GM12878 (cell line): ENCODE measurements around the gene CASP8. TPM values are rescaled to one million over a fixed set of nuclear protein-coding genes. Genes with fewer than 3 reads are reported as not detected.

ENCODE experiments used
- ATAC-seq: fragments of 200-7000 bp; cut with Tn5 transposase; 3 replicates; pipeline ENCODE4 v1.9.1; 2020; ENCODE audit warnings: mild to moderate bottlenecking, moderate library complexity
- BruUV-seq: library from RNA; stranded (reverse); fragments of 400-500 nt; replicated peaks from 2 replicates; lab custom pipeline; 2021; lab: Mats Ljungman, UMichigan
- CTCF ChIA-PET: fragments of 300-600 bp; sonication (Branson Sonifier 250); formaldehyde crosslinking; extraction: SDS; loops from one replicate; lab custom pipeline; 2021; ENCODE audit warnings: inconsistent platforms; lab: Yijun Ruan, JAX
- POLR2A ChIA-PET: fragments of 350-600 bp; formaldehyde crosslinking; extraction: SDS; loops from one replicate; lab custom pipeline; 2021; ENCODE audit warnings: inconsistent platforms; lab: Charles Lee
- RAD21 ChIA-PET: fragments of 300-600 bp; sonication (Branson Sonifier 250); formaldehyde crosslinking; loops from one replicate; lab custom pipeline; 2023; ENCODE audit warnings: antibody characterized with exemption; ENCODE audit not compliant: unreplicated experiment; lab: Charles Lee
- SMC1A ChIA-PET: fragments of 300-600 bp; sonication (Branson Sonifier 250); formaldehyde crosslinking; loops from one replicate; lab custom pipeline; 2023; ENCODE audit not compliant: unreplicated experiment, uncharacterized antibody; lab: Charles Lee
- DNase-seq: peaks from one replicate; pipeline ENCODE4 v3.0.0-alpha.2; 2011; ENCODE audit warnings: low read depth, low spot score
- FAIRE-seq: peaks from 3 replicates; lab custom pipeline; 2011; peaks lifted over from hg19 to GRCh38; lab: Jason Lieb, UNC
- H2AFZ ChIP-seq: 2 replicates; pipeline ENCODE4 v1.6.0; 2011; ENCODE audit warnings: low read depth, low read length, control low read depth; ENCODE audit not compliant: control insufficient read depth
- H3K27ac ChIP-seq: 2 replicates; pipeline ENCODE4 v1.5.1; 2011; ENCODE audit warnings: control low read depth; ENCODE audit not compliant: control insufficient read depth, insufficient read depth
- H3K27me3 ChIP-seq, 2 experiments: replicated peaks in 1 of 2; 2 replicates each; pipeline versions ENCODE4 v1.6.0 to v1.6.1; 2011; ENCODE audit warnings: low read length in 1 of 2; ENCODE audit not compliant: control insufficient read depth in 2 of 2, insufficient read depth in 2 of 2
- H3K36me3 ChIP-seq, 2 experiments: 2 replicates each; pipeline ENCODE4 v1.5.1; 2011; ENCODE audit warnings: low read length in 1 of 2; ENCODE audit not compliant: control insufficient read depth in 2 of 2, insufficient read depth in 2 of 2
- H3K4me1 ChIP-seq: 2 replicates; pipeline ENCODE4 v1.6.1; 2011; ENCODE audit warnings: mild to moderate bottlenecking, low read length, moderate library complexity, mixed read lengths; ENCODE audit not compliant: control insufficient read depth, insufficient read depth
- H3K4me2 ChIP-seq: 2 replicates; pipeline ENCODE4 v1.6.0; 2011; ENCODE audit warnings: control low read depth; ENCODE audit not compliant: control insufficient read depth, insufficient read depth
- H3K4me3 ChIP-seq: fragments of 200-600 bp; sonication (generic); 2 replicates; pipeline ENCODE4 v1.5.1; 2016
- H3K79me2 ChIP-seq: 2 replicates; pipeline ENCODE4 v1.6.0; 2011; ENCODE audit warnings: low read length; ENCODE audit not compliant: control insufficient read depth, insufficient read depth
- H3K9ac ChIP-seq: 2 replicates; pipeline ENCODE4 v1.8.0; 2011; ENCODE audit warnings: low read length, control low read depth, mixed read lengths; ENCODE audit not compliant: control insufficient read depth, insufficient read depth
- H3K9me3 ChIP-seq: replicated peaks from 3 replicates; pipeline ENCODE4 v1.5.1; 2011; ENCODE audit warnings: mild to moderate bottlenecking, low read length; ENCODE audit not compliant: control insufficient read depth, insufficient read depth
- H4K20me1 ChIP-seq: 2 replicates; pipeline ENCODE4 v1.6.0; 2011; ENCODE audit not compliant: control insufficient read depth, insufficient read depth
- CTCF ChIP-seq, 3 experiments: IDR thresholded peaks in 2 of 3; conservative IDR thresholded peaks in 1 of 3; 2 replicates each; pipeline ENCODE4 v1.5.1; 2011; ENCODE audit warnings: low read depth in 3 of 3, low read length in 3 of 3, mild to moderate bottlenecking in 3 of 3, control low read depth in 2 of 3, moderate library complexity in 2 of 3, inconsistent platforms in 1 of 3, mixed read lengths in 1 of 3; ENCODE audit not compliant: control insufficient read depth in 2 of 3, insufficient read depth in 1 of 3; ENCODE audit errors: extremely low read depth in 1 of 3
- PKNOX1 ChIP-seq: fragments of 450-650 bp; IDR thresholded peaks from 2 replicates; pipeline ENCODE4 v1.6.1; 2016; ENCODE audit warnings: mild to moderate bottlenecking
- WGBS: methylation state at CpG from one replicate; pipeline ENCODE4 v1.1.6; 2016; ENCODE audit warnings: low lambda C conversion rate; ENCODE audit not compliant: insufficient replicate concordance, insufficient coverage; ENCODE audit errors: missing lambda C conversion rate; 5-methylcytosine and 5-hydroxymethylcytosine counted together
- in situ Hi-C: fragments of 300-500 bp; cut with MboI; formaldehyde crosslinking; loops from 9 replicates; pipeline ENCODE4 v1.14.3; 2018; ENCODE audit warnings: mixed read lengths
- intact Hi-C: fragments of 100-400 bp; cut with micrococcal nuclease; formaldehyde crosslinking; loops from one replicate; pipeline ENCODE4 v1.14.2; 2022; ENCODE audit not compliant: unreplicated experiment
- polyA plus RNA-seq, 11 experiments: library from polyadenylated mRNA; depleted of rRNA in 4 of 11; unstranded in 6 of 11; stranded (reverse) in 5 of 11; fragments of >200 nt; fragmentation: Nextera tagmentation in 4 of 11; fragmentation: Illumina TruSeq in 1 of 11; extraction: Ambion mirVana in 4 of 11; extraction: Trizol in 1 of 11; gene quantifications; 1 replicate in 1 of 11; 2 replicates in 10 of 11; pipeline versions ENCODE4 v1.2.1 to v1.2.3, GENCODE V29; 2011 to 2016; ENCODE audit warnings: inconsistent platforms in 2 of 11, missing spikeins in 2 of 11, low read depth in 1 of 11
- total RNA-seq, 4 experiments: library from RNA; depleted of rRNA in 3 of 4; stranded (reverse); fragments of >200 nt in 3 of 4; fragmentation: Illumina TruSeq in 1 of 4; extraction: Trizol in 1 of 4; gene quantifications; 2 replicates each; pipeline versions ENCODE4 v1.2.1 to v1.2.3, GENCODE V29; 2013 to 2021

CASP8 gene
- total and polyA plus RNA-seq, 10 of the 15 experiments (the other 5 are each of a cell fraction or from before 2014, with no cell fraction given): 18.6 to 54.1 (median 39.9) TPM

- 86% methylated on average over 5 of the region's 5 CpGs for WGBS
- intact Hi-C loops: loop anchor here (5.0 kb wide), 1 partner anchor 39 kb away; no protein-coding TSS in a partner anchor
- no peak overlapping the region for H3K9ac ChIP-seq
Measured at GRCh38 chr2:201275990-201276389, 15.7 kb downstream of the CASP8 start.

More at GRCh38 chr2:201275990-201276389, 15.7 kb downstream of the CASP8 start:
- no TSS peak for BruUV-seq
- TF ChIP-seq CTCF (IDR thresholded peaks at IDR 0.05 in 2 of 3, conservative IDR thresholded peaks at IDR 0.05 in 1 of 3; ENCODE audit: control insufficient read depth in 2 of 3, extremely low read depth in 1 of 3, insufficient read depth in 1 of 3, low read depth in 3 of 3, low read length in 3 of 3) (peak in 2 of 3 experiments; percentile 1 to 5; a peak in 1 of 6 replicates), PKNOX1 (no peak)
- ChIA-PET POLR2A (interaction anchor here (2.2 kb wide), 1 partner anchor 9 kb away, joined by 6 read pairs; no protein-coding TSS in a partner anchor), SMC1A (interaction anchor here (0.7 to 2.4 kb wide), 4 partner anchors 12 to 93 kb away, joined by 3 to 10 read pairs (median 5); partner anchors contain the start of gene CASP10), CTCF (interaction anchor here (0.9 to 2.5 kb wide), 3 partner anchors 9 to 88 kb away, joined by 4 to 8 read pairs (median 4); no protein-coding TSS in a partner anchor), RAD21 (interaction anchor here (1.9 kb wide), 1 partner anchor 39 kb away, joined by 4 read pairs; no protein-coding TSS in a partner anchor)
- Histone ChIP-seq H3K27ac (no peak overlapping the region), H3K36me3 (peaks cover 0 to 24% of the 10 kb centered on the region in 2 experiments), H3K27me3 (no peaks in the 10 kb centered on the region), H3K4me3 (no peak overlapping the region), H4K20me1 (no peaks in the 10 kb centered on the region), H2AFZ (no peak overlapping the region), H3K4me2 (no peak overlapping the region), H3K9me3 (no peaks in the 10 kb centered on the region), H3K79me2 (no peaks in the 10 kb centered on the region), H3K4me1 (no peaks in the 10 kb centered on the region)
- ATAC-seq (peak; percentile 39; the same call in 2 of the 3 replicates), DNase-seq (no peak), FAIRE-seq (no peak)
- in situ Hi-C loops: no loop called here
